Vagina (tissue), 2 donors: ENCODE results near the gene LHFPL3.

Experiments used
- POLR2A ChIP-seq, 2 donors: fragments of 450-650 bp; IDR thresholded peaks; one replicate each; pipeline ENCODE4 v1.6.1; 2017; ENCODE audit warnings: antibody characterized with exemption in 2 of 2, mild to moderate bottlenecking in 2 of 2, moderate library complexity in 2 of 2
- POLR2AphosphoS5 ChIP-seq, 2 donors: sonication (generic); formaldehyde crosslinking; IDR thresholded peaks; one replicate each; pipeline ENCODE4 v1.9.0; 2017; ENCODE audit warnings: antibody characterized with exemption in 2 of 2, mild to moderate bottlenecking in 2 of 2, low read depth in 1 of 2; ENCODE audit not compliant: insufficient read depth in 1 of 2
- TF ChIP-seq, protein P1 (sequence below), 3 experiments: fragments of 450-650 bp in 2 of 3; fragments of 200-600 bp in 1 of 3; sonication (generic) in 1 of 3; IDR thresholded peaks; one replicate each; pipeline ENCODE4 v1.5.1; 2017 to 2019; ENCODE audit warnings: antibody characterized with exemption in 3 of 3, mild to moderate bottlenecking in 2 of 3, moderate library complexity in 2 of 3

DNA sequence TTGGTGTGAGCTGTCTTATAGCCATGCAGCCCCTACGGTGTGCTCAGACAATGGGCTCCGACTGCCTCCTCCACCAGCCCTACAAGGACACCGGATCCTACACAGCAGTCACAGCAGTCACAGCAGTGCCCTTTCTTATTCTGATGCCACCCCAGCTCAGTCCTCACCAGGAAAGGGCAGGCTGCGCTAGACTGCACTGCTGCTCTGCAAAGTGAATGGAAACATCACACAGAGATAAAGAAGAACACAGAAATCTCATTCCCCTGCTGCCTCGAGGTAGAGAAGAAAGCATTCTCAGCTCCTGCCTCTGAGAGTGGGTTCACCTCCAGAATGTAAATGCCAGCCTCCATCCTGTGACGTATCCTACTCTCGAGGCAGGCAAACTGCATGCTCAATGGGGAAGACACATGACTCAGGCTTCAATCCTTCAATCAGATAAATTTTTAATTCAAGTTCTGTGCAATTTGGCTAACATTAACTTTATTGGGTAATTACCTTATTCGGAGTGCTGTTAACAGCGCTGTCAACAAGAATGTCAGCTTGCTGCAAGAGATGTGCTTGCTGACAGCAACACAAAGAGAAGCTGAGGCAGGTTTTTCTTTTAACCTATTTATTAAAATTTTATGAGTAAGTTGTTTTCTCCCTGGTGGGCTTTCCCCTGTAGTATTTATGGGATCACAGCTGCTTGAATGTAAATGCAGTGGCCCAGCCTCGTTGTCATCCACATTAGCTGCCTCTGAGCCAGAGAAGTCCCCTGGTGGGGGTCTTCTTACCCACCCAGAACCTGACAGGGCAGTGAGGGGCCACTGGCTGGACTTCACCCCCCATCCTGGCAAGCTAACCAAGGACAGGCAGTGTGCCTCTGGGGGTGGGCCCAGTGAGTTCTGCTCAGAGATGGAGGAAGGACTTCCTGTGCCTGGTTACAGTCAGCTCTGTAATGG, 444.3 kb downstream of the LHFPL3 start:
- TF ChIP-seq POLR2A (IDR thresholded peaks at IDR 0.05) (no peak), POLR2AphosphoS5 (IDR thresholded peaks at IDR 0.05; ENCODE audit: insufficient read depth in 1 of 2, low read depth in 1 of 2) (no peak)
- TF ChIP-seq, protein P1, sequence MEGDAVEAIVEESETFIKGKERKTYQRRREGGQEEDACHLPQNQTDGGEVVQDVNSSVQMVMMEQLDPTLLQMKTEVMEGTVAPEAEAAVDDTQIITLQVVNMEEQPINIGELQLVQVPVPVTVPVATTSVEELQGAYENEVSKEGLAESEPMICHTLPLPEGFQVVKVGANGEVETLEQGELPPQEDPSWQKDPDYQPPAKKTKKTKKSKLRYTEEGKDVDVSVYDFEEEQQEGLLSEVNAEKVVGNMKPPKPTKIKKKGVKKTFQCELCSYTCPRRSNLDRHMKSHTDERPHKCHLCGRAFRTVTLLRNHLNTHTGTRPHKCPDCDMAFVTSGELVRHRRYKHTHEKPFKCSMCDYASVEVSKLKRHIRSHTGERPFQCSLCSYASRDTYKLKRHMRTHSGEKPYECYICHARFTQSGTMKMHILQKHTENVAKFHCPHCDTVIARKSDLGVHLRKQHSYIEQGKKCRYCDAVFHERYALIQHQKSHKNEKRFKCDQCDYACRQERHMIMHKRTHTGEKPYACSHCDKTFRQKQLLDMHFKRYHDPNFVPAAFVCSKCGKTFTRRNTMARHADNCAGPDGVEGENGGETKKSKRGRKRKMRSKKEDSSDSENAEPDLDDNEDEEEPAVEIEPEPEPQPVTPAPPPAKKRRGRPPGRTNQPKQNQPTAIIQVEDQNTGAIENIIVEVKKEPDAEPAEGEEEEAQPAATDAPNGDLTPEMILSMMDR (IDR thresholded peaks at IDR 0.05): no peak
